NOMO-1 treated with dmso at 0.1 percent for 144 hours (cell line): ENCODE results near the gene XRCC1.
A peak's percentile ranks its signal among the peaks of the same experiment; 100 is the strongest.
"Not testable (repeated sequence)": the region's sequence is repeated elsewhere in the genome, so short reads cannot be mapped to it uniquely, and the experiment has no call there.

Experiments
- DNase-seq: peaks from one replicate; lab custom pipeline; 2025; ENCODE audit not compliant: unreplicated experiment; lab: John Stamatoyannopoulos, UW

Gene XRCC1

GRCh38 chr19:43599635-43600295 is 24.4 kb upstream of the XRCC1 start:
- no peak for DNase-seq

DNA sequence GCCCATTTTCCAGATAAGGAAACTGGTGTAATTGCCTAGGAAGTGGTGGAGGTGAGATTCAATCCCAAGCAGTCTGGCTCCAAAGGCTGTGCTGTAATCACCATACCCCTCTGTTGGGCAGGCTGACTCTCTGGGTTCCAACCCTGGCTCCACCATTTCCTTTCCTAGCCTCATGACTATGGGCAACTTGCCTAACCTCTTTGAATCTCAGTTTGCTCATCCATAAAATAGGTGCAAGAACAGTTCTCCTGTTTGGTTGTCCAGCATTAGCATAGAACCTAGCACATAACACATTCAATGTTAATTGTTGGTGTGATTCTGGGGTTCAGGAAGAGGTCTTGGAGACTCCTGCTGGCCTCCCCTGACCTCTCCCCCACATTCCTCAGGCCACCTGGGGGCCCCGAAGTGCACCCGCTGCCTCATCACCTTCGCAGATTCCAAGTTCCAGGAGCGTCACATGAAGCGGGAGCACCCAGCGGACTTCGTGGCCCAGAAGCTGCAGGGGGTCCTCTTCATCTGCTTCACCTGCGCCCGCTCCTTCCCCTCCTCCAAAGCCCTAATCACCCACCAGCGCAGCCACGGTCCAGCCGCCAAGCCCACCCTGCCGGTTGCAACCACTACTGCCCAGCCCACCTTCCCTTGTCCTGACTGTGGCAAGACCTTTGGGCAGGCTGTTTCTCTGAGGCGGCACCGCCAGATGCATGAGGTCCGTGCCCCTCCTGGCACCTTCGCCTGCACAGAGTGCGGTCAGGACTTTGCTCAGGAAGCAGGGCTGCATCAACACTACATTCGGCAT is 23.3 kb upstream of the XRCC1 start:
- DNase-seq = no peak

DNA sequence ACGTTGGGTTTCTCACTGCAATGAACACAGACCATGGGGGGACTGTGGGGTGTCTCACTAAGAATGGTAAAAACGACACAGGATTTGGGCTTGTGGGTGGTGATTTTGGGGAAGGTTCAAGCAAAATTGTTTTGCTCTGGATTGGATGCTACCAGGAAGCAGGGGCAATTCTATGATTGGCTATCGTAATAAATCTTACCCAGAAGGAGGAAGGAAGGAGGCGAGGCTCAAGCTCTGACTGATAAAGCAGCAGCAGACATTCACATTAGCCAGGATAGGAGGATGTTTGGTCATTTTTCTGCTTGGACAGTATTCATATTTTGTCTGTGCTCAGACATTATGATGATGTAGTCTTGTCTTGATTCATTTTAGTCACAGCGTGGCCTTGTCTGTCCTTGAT is 22.5 kb upstream of the XRCC1 start:
- DNase-seq = no peak

GRCh38 chr19:43596842-43597461 is 21.6 kb upstream of the XRCC1 start:
- DNase-seq = no peak

DNA sequence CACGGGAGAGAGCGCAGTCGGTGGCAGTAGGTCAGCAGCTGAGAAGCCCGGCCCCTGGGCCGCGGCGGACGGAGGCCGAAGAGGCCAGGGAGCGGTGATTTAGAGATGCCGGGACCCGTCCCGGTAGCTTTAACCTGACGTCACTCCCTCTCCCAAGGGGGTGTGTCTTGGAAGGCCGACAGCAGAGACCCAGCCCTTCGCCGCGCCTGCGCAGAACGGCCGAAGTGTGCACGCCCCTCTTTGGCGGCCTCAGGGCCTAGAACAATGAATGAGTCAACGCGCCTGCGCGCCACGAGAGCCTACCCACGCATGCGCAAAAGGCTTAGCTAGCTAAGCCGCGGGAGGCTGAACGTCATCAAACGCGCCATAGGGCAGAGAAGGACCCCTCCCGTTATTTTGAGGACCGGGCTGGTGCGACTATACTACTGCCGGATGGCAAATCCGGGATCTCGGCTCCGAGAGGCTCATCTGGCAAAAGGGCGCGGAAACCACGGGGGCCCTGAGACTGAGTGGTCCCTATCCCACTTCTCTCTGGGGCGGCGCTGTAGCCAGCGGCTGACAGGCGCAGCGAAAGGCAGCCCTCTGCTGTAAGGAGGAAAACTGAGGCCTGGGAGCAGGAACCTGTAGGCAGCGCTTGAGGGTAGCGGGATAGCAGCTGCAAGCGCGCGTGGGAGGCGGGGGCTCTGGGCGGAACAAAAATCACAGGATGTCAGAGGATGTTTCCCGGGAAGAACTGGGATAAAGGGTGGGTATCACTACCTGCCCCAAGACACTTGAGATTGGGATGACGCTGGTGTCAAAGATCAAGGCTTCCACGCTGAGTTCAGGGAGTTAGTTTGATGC is 20.9 kb upstream of the XRCC1 start, which contains the start of the genes IRGQ and ZNF576:
Gene IRGQ, minus strand, starts transcription at position 136 of the 843 bp plus-strand sequence. CDS start 796 bp downstream, outside the sequence.
Gene ZNF576, plus strand, starts transcription at position 597 of the 843 bp plus-strand sequence. CDS start 514 bp downstream, outside the sequence.
- DNase-seq = peak; percentile 98

DNA sequence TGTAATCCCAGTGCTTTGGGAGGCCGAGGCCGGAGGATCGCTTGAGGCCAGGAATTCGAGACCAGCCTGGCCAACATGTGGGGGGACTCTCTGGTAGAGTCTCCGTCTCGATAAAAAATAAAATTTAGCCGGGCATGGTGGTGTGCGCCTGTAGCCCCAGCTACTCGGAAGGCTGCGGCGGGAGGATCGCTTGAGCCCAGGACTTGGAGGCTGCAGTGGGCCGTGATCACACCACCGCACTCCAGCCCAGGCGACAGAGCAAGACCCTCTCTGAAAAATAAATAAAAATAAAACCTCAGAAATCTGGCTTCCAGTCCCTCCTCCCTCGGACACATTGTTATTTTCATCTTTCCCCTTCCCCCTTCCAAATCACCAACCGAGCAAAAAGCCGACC is 20.3 kb upstream of the XRCC1 start:
- DNase-seq = no peak

GRCh38 chr19:43594710-43595604 is 19.6 kb upstream of the XRCC1 start:
- DNase-seq = peak; percentile 54

DNA sequence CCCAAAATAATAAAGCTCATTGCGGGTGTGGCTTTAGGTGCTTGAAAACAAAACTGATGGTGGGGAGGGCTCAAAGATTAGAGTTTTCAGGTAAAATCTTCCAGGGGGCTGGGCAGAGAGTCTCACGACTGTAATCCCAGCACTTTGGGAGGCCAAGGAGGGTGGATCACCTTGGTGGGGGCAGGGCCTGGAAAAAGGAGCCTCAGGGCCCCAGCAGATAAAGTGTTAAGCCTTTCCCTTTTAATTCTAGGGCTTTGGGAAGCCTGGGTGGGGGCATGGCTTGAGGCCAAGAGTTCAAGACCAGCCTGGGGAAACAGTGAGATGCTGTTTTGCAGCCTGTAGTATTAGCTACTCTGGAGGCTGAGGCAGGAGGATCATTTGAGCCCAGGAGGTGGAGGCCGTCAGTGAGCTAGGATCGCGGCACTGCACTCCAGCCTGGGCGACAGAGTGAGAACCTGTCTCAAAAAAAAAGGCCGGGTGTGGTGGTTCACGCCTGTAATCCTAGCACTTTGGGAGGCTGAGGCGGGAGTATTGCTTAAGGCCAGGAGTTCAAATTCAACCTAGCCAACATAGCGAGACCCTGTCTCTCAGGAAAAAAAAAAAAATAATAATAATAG is 18.9 kb upstream of the XRCC1 start:
- no peak for DNase-seq

DNA sequence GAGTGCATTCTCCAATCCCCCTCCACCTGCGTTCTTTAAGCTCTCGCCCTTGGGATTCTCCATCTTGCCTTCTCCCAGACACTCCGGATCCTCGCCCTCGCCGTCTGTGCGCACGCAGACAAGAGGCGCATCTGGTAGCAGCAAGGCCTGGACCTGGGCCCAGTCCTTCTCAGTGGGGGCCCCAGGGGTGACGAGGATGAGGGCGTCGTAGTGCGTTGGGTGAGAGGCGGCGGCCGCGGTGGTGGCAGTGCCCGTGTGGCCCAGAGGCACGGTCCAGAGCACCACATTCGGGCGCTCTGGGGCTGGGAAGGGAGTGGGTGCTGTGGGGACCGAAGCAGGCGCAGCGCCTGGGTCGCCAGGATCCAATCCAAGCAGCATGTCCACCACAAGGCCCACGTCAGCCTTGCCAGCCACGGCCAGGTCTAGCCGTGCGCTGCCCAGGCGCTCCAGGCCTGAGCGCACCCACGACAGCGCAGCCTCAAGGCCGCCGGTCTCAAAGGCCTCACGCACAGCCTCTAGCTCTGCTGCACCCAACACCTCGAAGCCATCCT is 17.5 kb upstream of the XRCC1 start:
- no peak for DNase-seq

DNA sequence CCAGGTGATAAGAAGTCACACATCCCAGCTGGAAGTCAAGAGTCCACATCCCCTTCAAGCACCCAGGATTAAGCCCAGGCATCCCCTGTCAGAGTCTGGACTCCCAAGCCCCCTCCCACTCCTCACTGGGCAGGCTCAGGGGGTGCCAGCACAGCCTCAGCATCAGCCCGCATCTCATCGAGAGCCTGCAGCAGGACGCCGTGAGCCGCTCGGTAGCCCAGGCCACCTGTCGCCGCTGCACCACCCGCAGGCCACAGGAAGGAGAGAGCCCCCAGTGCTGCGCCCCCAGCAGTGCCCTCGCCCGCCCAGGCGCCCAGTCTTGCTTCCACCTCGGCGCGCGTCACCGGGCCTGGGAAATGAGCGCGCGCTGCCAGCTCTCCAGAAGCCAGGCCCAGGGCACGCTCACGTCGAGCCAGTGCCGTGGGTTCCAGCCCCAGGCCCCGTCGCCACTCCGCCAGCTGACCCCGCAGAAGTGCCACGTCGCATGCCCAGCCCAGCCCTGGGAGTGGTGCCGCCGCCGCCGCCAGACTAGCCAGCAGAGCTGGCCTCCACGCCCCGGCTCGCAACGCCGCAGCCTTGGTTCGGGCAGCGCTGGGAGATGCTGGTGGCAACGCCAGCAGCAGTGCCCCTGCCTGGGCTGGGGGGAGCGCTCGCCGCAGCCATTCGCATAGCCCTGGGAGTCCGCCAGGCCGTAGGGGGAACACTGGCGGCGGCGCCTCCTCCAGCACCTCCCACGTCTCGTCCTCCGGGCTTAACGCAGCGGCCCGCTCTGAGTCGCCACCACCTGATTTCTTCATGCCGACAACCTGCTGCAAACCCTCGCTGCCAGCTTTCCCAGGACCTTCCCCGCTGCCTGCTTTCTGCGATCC is 16.8 kb upstream of the XRCC1 start:
- no peak for DNase-seq

GRCh38 chr19:43589678-43590077 is 14.4 kb upstream of the XRCC1 start:
- DNase-seq = no peak

DNA sequence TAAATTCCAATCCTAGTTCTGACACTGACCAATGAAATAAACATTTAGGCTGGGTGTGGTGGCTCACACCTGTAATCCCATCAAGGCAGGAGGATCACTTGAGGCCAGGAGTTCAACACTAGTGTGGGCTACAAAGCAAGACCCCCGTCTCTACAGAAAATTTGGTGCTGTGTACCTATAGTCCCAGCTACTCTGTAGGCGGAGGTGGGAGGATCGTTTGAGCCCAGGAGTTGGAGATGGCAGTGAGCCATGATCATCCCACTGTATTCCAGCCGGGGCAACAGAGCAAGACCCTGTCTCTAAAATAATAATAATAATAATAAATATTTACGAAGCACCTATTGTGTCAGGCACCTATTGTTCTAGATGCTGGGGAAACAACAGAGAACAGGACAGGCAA is 13.9 kb upstream of the XRCC1 start:
- no peak for DNase-seq

DNA sequence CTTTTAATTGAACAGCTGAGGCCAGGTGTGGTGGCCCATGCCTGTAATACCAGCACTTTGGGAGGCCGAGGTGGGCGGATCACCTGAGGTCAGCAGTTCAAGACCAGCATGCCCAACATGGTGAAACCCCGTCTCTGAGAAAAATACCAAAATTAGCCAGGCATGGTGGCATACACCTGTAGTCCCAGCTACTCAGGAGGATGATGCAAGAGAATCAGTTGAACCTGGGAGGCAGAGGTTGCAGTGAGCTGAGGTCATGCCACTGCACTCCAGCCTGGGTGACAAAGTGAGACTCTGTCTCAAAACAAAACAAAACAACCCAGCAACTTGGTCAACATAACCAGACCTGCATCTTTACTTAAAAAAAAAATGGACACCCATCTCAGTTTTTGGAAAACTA is 11.7 kb upstream of the XRCC1 start:
- DNase-seq = not testable (repeated sequence)

- DNase-seq = no peak
Observed at GRCh38 chr19:43586346-43586745, 11.0 kb upstream of the XRCC1 start.

GRCh38 chr19:43584484-43584883 is 9.2 kb upstream of the XRCC1 start:
- DNase-seq = no peak

DNA sequence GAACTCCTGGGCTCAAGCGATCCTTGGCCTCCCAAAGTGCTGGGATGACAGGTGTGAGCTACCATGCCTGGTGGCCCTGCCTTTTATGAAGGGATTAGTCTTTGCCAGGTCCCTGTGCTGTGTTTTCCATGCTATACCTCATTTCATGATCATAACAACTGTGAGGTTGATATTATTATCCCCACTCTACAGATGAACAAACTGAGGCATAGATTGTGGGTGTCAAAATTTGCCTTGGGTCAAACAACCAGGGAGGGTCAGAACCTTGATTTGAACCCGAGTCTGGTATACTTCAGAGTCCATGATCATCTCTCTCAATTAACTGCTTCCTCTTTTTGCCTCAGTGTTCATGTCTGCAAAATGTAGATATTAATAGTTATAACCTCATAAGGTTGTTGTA is 7.2 kb upstream of the XRCC1 start:
- no peak for DNase-seq

GRCh38 chr19:43581467-43581866 is 6.1 kb upstream of the XRCC1 start:
- no peak for DNase-seq

GRCh38 chr19:43578787-43579186 is 3.5 kb upstream of the XRCC1 start:
- DNase-seq = no peak
